ENCODE measurements around the gene MMP11. TPM values are rescaled to one million over a fixed set of nuclear protein-coding genes. Genes with fewer than 3 reads are reported as not detected.

MMP11 gene
- total RNA-seq, 4 donors from 2014 or later, result 2.8 to 6.5 (median 5.4) TPM

DNA sequence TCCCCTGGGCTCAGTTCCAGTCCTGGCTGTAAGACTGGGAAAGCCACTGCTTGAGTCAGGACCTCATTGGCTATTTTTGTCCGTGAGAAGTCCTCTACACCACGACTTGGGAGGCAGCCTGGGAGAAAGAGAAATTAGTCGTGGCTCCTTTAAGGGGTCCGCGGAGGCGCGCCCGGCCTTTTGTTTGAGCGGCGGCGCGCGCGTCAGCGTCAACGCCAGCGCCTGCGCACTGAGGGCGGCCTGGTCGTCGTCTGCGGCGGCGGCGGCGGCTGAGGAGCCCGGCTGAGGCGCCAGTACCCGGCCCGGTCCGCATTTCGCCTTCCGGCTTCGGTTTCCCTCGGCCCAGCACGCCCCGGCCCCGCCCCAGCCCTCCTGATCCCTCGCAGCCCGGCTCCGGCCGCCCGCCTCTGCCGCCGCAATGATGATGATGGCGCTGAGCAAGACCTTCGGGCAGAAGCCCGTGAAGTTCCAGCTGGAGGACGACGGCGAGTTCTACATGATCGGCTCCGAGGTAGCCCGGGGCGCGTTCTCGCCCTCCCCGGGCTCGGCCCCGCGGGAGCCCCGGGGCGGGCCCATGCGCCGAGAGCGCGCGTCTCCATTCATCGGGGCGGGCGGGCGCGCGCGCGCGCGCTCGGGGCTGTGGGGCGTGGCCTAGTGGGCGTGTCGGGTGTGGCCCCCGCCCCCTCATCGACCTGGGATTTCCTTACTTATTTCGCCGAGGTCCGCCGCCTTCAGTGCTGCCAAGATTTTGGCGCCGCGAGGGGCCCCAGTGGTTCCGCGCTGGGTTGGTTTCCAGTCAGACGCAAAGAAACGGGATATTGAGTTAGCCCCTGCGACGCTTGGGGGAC is 14.3 kb downstream of the MMP11 start, which contains the start of gene SMARCB1:
TSS of gene SMARCB1 (plus strand) at position 215 of the 848 bp plus-strand sequence. CDS start at position 419, 204 bp downstream.
- H3K27me3 ChIP-seq, result no peaks in the 10 kb centered on the region
- no peaks in the 10 kb centered on the region for H3K9me3 ChIP-seq
- H3K4me3 ChIP-seq, result peak within 1 kb of the TSS; percentile 78 to 96 (median 91)
- H3K36me3 ChIP-seq, result peaks cover 0 to 14% (median 4%) of the 10 kb centered on the region in 4 donors
- under 1% methylated on average over 49 of the region's 97 CpGs for WGBS
- intact Hi-C loops (cut with DNase I), result loop anchor here (2.0 kb wide), 1 partner anchor 18 kb away; no protein-coding TSS in a partner anchor
- peak within 1 kb of the TSS; percentile 95 to 100 (median 99) for H3K27ac ChIP-seq (replicated peaks in 1 of 4)
- DNase-seq (ENCODE audit: extremely low spot score), result peak; percentile 96
- H3K4me1 ChIP-seq, result peaks cover 31 to 64% (median 58%) of the 10 kb centered on the region in 4 donors
- TF ChIP-seq POLR2A (IDR thresholded peaks at IDR 0.05; ENCODE audit: low read depth) (peak; percentile 71), POLR2AphosphoS5 (IDR thresholded peaks at IDR 0.05) (peak; percentile 82 to 84), CTCF (IDR thresholded peaks at IDR 0.05) (peak in 1 of 3 experiments; percentile 26), EP300 (IDR thresholded peaks at IDR 0.05) (no peak)

- H3K9me3 ChIP-seq, result no peaks in the 10 kb centered on the region
- H3K4me3 ChIP-seq, result peak overlapping the region; percentile 78 to 96 (median 91)
- intact Hi-C loops (cut with DNase I), result loop anchor here (2.0 kb wide), 1 partner anchor 19 kb away; no protein-coding TSS in a partner anchor
- DNase-seq (ENCODE audit: extremely low spot score), result no peak
- H3K27me3 ChIP-seq, result no peaks in the 10 kb centered on the region
- H3K4me1 ChIP-seq, result peaks cover 31 to 68% (median 59%) of the 10 kb centered on the region in 4 donors
- TF ChIP-seq CTCF (IDR thresholded peaks at IDR 0.05) (no peak), POLR2AphosphoS5 (IDR thresholded peaks at IDR 0.05) (no peak), EP300 (IDR thresholded peaks at IDR 0.05) (no peak), POLR2A (IDR thresholded peaks at IDR 0.05; ENCODE audit: low read depth) (no peak)
- peaks cover 2 to 16% (median 8%) of the 10 kb centered on the region in 4 donors for H3K36me3 ChIP-seq
- WGBS, result 2% methylated on average over 5 of the region's 5 CpGs
- peak overlapping the region; percentile 95 to 100 (median 99) for H3K27ac ChIP-seq (replicated peaks in 1 of 4)
Observed at GRCh38 chr22:23787600-23787896, 14.9 kb downstream of the MMP11 start.

GRCh38 chr22:23787910-23788309 is 15.3 kb downstream of the MMP11 start:
- Histone ChIP-seq H3K27ac (replicated peaks in 1 of 4) (peak overlapping the region; percentile 95 to 100 (median 99)), H3K4me1 (peaks cover 31 to 69% (median 59%) of the 10 kb centered on the region in 4 donors), H3K4me3 (peak overlapping the region; percentile 78 to 96 (median 91)), H3K36me3 (peaks cover 6 to 19% (median 12%) of the 10 kb centered on the region in 4 donors), H3K9me3 (no peaks in the 10 kb centered on the region), H3K27me3 (no peaks in the 10 kb centered on the region)
- no peak for TF ChIP-seq EP300 (IDR thresholded peaks at IDR 0.05)
- no peak for TF ChIP-seq POLR2AphosphoS5 (IDR thresholded peaks at IDR 0.05)
- TF ChIP-seq POLR2A (IDR thresholded peaks at IDR 0.05; ENCODE audit: low read depth), result no peak
- TF ChIP-seq CTCF (IDR thresholded peaks at IDR 0.05), result no peak
- intact Hi-C loops (cut with DNase I), result loop anchor here (2.0 kb wide), 1 partner anchor 19 kb away; no protein-coding TSS in a partner anchor
- WGBS, result 48% methylated on average over 3 of the region's 3 CpGs
- no peak for DNase-seq (ENCODE audit: extremely low spot score)

DNA sequence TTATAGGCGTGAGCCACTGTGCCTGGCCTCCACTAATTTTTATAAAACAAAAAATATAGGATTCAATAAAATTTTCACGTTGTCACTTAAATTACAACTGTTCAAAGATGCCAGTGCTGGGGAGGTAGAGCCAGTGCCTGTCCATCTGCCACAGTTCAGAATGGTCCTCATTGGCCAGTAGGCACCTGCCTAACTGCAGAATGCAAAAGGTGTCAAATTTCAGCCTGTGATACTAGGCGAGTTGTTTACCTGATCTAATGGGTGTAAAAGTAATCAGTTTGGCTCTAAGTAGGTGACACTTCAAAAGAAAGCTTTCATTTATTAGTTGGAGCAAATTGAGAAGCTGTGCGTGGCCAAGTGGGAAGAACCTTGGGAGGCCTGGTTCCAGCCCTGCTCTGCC is 16.5 kb downstream of the MMP11 start:
- no peaks in the 10 kb centered on the region for H3K27me3 ChIP-seq
- peaks cover 18 to 25% (median 24%) of the 10 kb centered on the region in 4 donors for H3K36me3 ChIP-seq
- peak overlapping the region in 2 of 4 donors; percentile 21 to 42 for H3K27ac ChIP-seq (replicated peaks in 1 of 4)
- no peak for DNase-seq (ENCODE audit: extremely low spot score)
- H3K4me1 ChIP-seq, result peaks cover 31 to 69% (median 59%) of the 10 kb centered on the region in 4 donors
- no peaks in the 10 kb centered on the region for H3K9me3 ChIP-seq
- TF ChIP-seq EP300 (IDR thresholded peaks at IDR 0.05), result no peak
- no peak for TF ChIP-seq CTCF (IDR thresholded peaks at IDR 0.05)
- no peak for TF ChIP-seq POLR2AphosphoS5 (IDR thresholded peaks at IDR 0.05)
- no peak for TF ChIP-seq POLR2A (IDR thresholded peaks at IDR 0.05; ENCODE audit: low read depth)
- 73% methylated on average over 4 of the region's 4 CpGs for WGBS
- no peak overlapping the region for H3K4me3 ChIP-seq
- intact Hi-C loops (cut with DNase I), result no loop called here
